ENCODE measurements around the gene TMEM218. TPM values are rescaled to one million over a fixed set of nuclear protein-coding genes. Genes with fewer than 3 reads are reported as not detected.

Gene TMEM218
- total RNA-seq, 1 experiment from 2014 or later = 17.9 TPM

GRCh38 chr11:125147280-125147679 is 35.9 kb upstream of the TMEM218 start (continued):
- no peak for TF ChIP-seq CTCF (IDR thresholded peaks at IDR 0.05 in 2 of 3, conservative IDR thresholded peaks at IDR 0.05 in 1 of 3; ENCODE audit: borderline replicate concordance in 1 of 3, insufficient read depth in 1 of 3, low read depth in 2 of 3, low read length in 2 of 3)
- TF ChIP-seq CEBPB (IDR thresholded peaks at IDR 0.05; ENCODE audit: low read depth) = no peak
- no peak for TF ChIP-seq RAD21 (IDR thresholded peaks at IDR 0.05; ENCODE audit: low read depth)

GRCh38 chr11:125146232-125146631 is 34.8 kb upstream of the TMEM218 start:
- TF ChIP-seq POLR2AphosphoS5 (IDR thresholded peaks at IDR 0.05; ENCODE audit: low read depth, low read length) (no peak), YY1 (IDR thresholded peaks at IDR 0.05; ENCODE audit: extremely low read depth, insufficient replicate concordance, low read depth, low read length) (no peak), REST (IDR thresholded peaks at IDR 0.05; ENCODE audit: low read depth) (no peak), ZNF274 (IDR thresholded peaks at IDR 0.05; ENCODE audit: low read depth, low read length) (no peak)
- H3K9me3 ChIP-seq (ENCODE audit: control insufficient read depth in 1 of 2, insufficient read depth in 1 of 2, low read depth in 1 of 2, low read length in 2 of 2) = no peaks in the 10 kb centered on the region
- ChIA-PET POLR2A (no interaction called here), CTCF (no interaction called here), RAD21 (ENCODE audit: low non-redundant PET in 1 of 2, low total read pairs in 2 of 2, uncharacterized antibody in 2 of 2, unreplicated experiment in 2 of 2) (no interaction called here)
- intact Hi-C loops (cut with micrococcal nuclease) = loop anchor here (10.0 kb wide), 2 partner anchors 199 to 259 kb away; no protein-coding TSS in a partner anchor
- ATAC-seq (no peak), DNase-seq (ENCODE audit: low read depth, low spot score) (no peak)
- no peak overlapping the region for H2AFZ ChIP-seq (ENCODE audit: low read depth, low read length, poor library complexity, severe bottlenecking)
- BruUV-seq (replicated peaks) = no TSS peak
- H3K4me2 ChIP-seq (ENCODE audit: low read length) = no peak overlapping the region
- H3K9me2 ChIP-seq (ENCODE audit: insufficient read depth) = no peaks in the 10 kb centered on the region
- H3K4me1 ChIP-seq (ENCODE audit: control insufficient read depth in 1 of 2, insufficient read depth in 2 of 2, low read length in 2 of 2) = peaks cover 0 to 2% of the 10 kb centered on the region in 2 experiments; a peak in 1 of 4 replicates
- no peaks in the 10 kb centered on the region for H3K27me3 ChIP-seq (ENCODE audit: insufficient read depth, low read length)
- H3K9ac ChIP-seq (ENCODE audit: low read length) = no peak overlapping the region
- no peaks in the 10 kb centered on the region for H4K20me1 ChIP-seq (ENCODE audit: insufficient read depth)
- no peak overlapping the region for H3K4me3 ChIP-seq (replicated peaks in 1 of 2; ENCODE audit: low read depth in 1 of 2, low read length in 2 of 2)
- no peaks in the 10 kb centered on the region for H3K79me2 ChIP-seq (ENCODE audit: insufficient read depth, low read length)
- H3K36me3 ChIP-seq (ENCODE audit: control insufficient read depth in 1 of 2, insufficient read depth in 2 of 2, low read length in 2 of 2) = no peaks in the 10 kb centered on the region
- H3K27ac ChIP-seq (ENCODE audit: low read depth, low read length) = no peak overlapping the region

Data from HCT116 (cell line).